Body of pancreas (tissue), 4 donors: ENCODE data around the gene AGPAT4. TPM values are rescaled to one million over a fixed set of nuclear protein-coding genes. Genes with fewer than 3 reads are reported as not detected.

Experiments used
- ATAC-seq: fragments of 150-250 bp; one replicate; pipeline ENCODE4 v1.9.1; 2016
- DNase-seq, 4 donors: peaks; one replicate each; pipeline ENCODE4 v3.0.0-alpha.2; 2019
- H3K27ac ChIP-seq, 4 donors: fragments of 200-600 bp; sonication (generic); 1 replicate in 3 of 4; 2 replicates in 1 of 4; pipeline versions ENCODE4 v1.5.1 to v1.6.1; 2016 to 2019; ENCODE audit warnings: mild to moderate bottlenecking in 1 of 4, mixed read lengths in 1 of 4, moderate library complexity in 1 of 4
- H3K27me3 ChIP-seq, 2 donors: fragments of 200-600 bp; sonication (generic); one replicate each; pipeline ENCODE4 v1.6.0; 2016; ENCODE audit warnings: mild to moderate bottlenecking in 1 of 2
- H3K36me3 ChIP-seq, 2 donors: fragments of 200-600 bp; sonication (generic); replicated peaks in 1 of 2; 2 replicates each; pipeline ENCODE4 v1.5.1; 2016; ENCODE audit warnings: low read depth in 2 of 2; ENCODE audit not compliant: insufficient read depth in 1 of 2
- H3K4me1 ChIP-seq: fragments of 200-600 bp; sonication (generic); one replicate; pipeline ENCODE4 v1.6.0; 2016
- H3K4me3 ChIP-seq, 2 donors: fragments of 200-600 bp; sonication (generic); 1 replicate in 1 of 2; 2 replicates in 1 of 2; pipeline ENCODE4 v1.5.1; 2016 to 2019
- H3K9me3 ChIP-seq, 3 donors: fragments of 200-600 bp; sonication (generic); 1 replicate in 2 of 3; 2 replicates in 1 of 3; pipeline ENCODE4 v1.5.1; 2016
- CTCF ChIP-seq, 7 experiments: fragments of 450-650 bp in 4 of 7; fragments of 200-600 bp in 3 of 7; sonication (generic) in 3 of 7; IDR thresholded peaks; one replicate each; pipeline ENCODE4 v1.5.1; 2016 to 2019; ENCODE audit warnings: antibody characterized with exemption in 7 of 7
- POLR2A ChIP-seq, 3 donors: fragments of 450-650 bp; IDR thresholded peaks; one replicate each; pipeline ENCODE4 v1.6.1; 2016; ENCODE audit warnings: antibody characterized with exemption in 3 of 3, mild to moderate bottlenecking in 2 of 3
- WGBS, 2 donors: methylation state at CpG; one replicate each; pipeline ENCODE4 v1.1.5; 2017; 5-methylcytosine and 5-hydroxymethylcytosine counted together
- intact Hi-C: fragments of 100-400 bp; cut with DNase I; formaldehyde crosslinking; loops from one replicate; pipeline ENCODE4 v1.15.1; 2023
- total RNA-seq, 2 donors: library from RNA; depleted of rRNA; stranded (reverse); fragments of >200 nt; gene quantifications; one replicate each; pipeline ENCODE4 v1.1.0, GENCODE V29; 2016

AGPAT4 gene
- total RNA-seq, 2 donors from 2014 or later, result 1.3 to 2.6 TPM

DNA sequence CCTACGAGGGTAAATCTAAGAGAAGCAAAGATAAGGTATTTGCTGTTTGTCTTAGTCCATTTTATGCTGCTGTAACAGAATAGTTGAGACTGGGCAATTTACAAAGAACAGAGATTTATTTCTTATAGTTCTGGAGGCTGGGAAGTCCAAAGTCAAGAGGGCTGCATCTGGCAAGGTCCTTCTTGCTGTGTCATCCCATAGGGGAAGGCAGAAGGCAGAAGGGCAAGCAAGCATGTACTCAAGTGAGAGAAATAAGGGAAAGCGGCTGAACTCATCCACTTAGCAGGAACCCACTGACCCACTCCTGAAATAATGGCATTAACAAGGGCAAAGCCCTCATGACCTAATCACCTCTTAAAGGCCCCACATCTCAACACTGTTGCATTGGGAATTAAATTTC, 102.7 kb downstream of the AGPAT4 start:
- H3K36me3 ChIP-seq, result no peaks in the 10 kb centered on the region
- intact Hi-C loops, result no loop called here
- TF ChIP-seq POLR2A (IDR thresholded peaks at IDR 0.05), result no peak
- TF ChIP-seq CTCF (IDR thresholded peaks at IDR 0.05), result no peak
- H3K4me3 ChIP-seq, result no peak overlapping the region
- no peak overlapping the region for H3K27ac ChIP-seq
- 60 to 72% methylated on average over 2 of the region's 2 CpGs for WGBS, 2 donors
- no peaks in the 10 kb centered on the region for H3K9me3 ChIP-seq
- ATAC-seq (no peak), DNase-seq (no peak)
- no peaks in the 10 kb centered on the region for H3K27me3 ChIP-seq
- H3K4me1 ChIP-seq, result no peaks in the 10 kb centered on the region

- peak; percentile 25 to 68 (median 48) for DNase-seq
- Histone ChIP-seq H3K27ac (no peak overlapping the region), H3K4me3 (no peak overlapping the region), H3K4me1 (no peaks in the 10 kb centered on the region), H3K36me3 (no peaks in the 10 kb centered on the region), H3K9me3 (no peaks in the 10 kb centered on the region), H3K27me3 (no peaks in the 10 kb centered on the region)
- WGBS, 2 donors, result 55 to 59% methylated on average over 4 of the region's 4 CpGs
- no peak for ATAC-seq
- intact Hi-C loops, result no loop called here
- TF ChIP-seq POLR2A (IDR thresholded peaks at IDR 0.05), result no peak
- no peak for TF ChIP-seq CTCF (IDR thresholded peaks at IDR 0.05)
Measured at GRCh38 chr6:161169696-161170095, 104.2 kb downstream of the AGPAT4 start.

GRCh38 chr6:161169035-161169434, 104.8 kb downstream of the AGPAT4 start:
- Histone ChIP-seq H3K4me1 (no peaks in the 10 kb centered on the region), H3K27ac (no peak overlapping the region), H3K36me3 (no peaks in the 10 kb centered on the region), H3K9me3 (no peaks in the 10 kb centered on the region), H3K4me3 (no peak overlapping the region), H3K27me3 (no peaks in the 10 kb centered on the region)
- DNase-seq (no peak), ATAC-seq (no peak)
- WGBS, 2 donors, result 90 to 98% methylated on average over 2 of the region's 2 CpGs
- TF ChIP-seq POLR2A (IDR thresholded peaks at IDR 0.05) (no peak), CTCF (IDR thresholded peaks at IDR 0.05) (no peak)
- intact Hi-C loops, result no loop called here

GRCh38 chr6:161168281-161168891, 105.5 kb downstream of the AGPAT4 start:
- H3K27me3 ChIP-seq, result no peaks in the 10 kb centered on the region
- peak in 2 of 4 donors; percentile 31 to 44 for DNase-seq
- H3K36me3 ChIP-seq, result no peaks in the 10 kb centered on the region
- H3K9me3 ChIP-seq, result no peaks in the 10 kb centered on the region
- no peak for TF ChIP-seq CTCF (IDR thresholded peaks at IDR 0.05)
- TF ChIP-seq POLR2A (IDR thresholded peaks at IDR 0.05), result no peak
- no peak for ATAC-seq
- no peak overlapping the region for H3K4me3 ChIP-seq
- no peaks in the 10 kb centered on the region for H3K4me1 ChIP-seq
- intact Hi-C loops, result no loop called here
- H3K27ac ChIP-seq, result no peak overlapping the region
- 64 to 74% methylated on average over 13 to 14 of the region's 14 CpGs for WGBS, 2 donors

DNA sequence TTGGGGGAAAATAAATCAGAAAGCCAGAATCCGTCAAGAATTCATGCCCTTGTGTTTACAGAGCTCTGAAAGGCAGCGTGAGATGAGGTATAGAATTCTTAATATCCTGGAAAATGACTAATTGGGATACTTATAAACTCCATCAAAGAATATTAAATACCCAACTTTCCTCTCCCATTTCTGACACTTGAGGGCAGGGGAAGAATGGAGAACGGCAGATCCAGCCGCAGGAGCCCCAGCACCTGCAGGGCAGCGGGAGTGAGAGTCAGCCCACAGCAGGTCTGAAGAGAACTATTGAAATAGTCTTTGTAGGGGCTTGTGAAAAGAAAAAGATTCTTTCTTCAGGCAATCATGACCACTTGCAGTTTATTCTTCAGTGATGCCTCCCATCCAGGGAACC, 107.2 kb downstream of the AGPAT4 start:
- DNase-seq, result no peak
- intact Hi-C loops, result no loop called here
- H3K9me3 ChIP-seq, result no peaks in the 10 kb centered on the region
- H3K4me3 ChIP-seq, result no peak overlapping the region
- H3K4me1 ChIP-seq, result no peaks in the 10 kb centered on the region
- H3K36me3 ChIP-seq, result no peaks in the 10 kb centered on the region
- no peaks in the 10 kb centered on the region for H3K27me3 ChIP-seq
- H3K27ac ChIP-seq, result no peak overlapping the region
- ATAC-seq, result no peak
- TF ChIP-seq POLR2A (IDR thresholded peaks at IDR 0.05) (no peak), CTCF (IDR thresholded peaks at IDR 0.05) (no peak)
- 86 to 89% methylated on average over 5 of the region's 5 CpGs for WGBS, 2 donors
